Stimulated activated effector memory CD8-positive, alpha-beta T cell treated with anti-CD3 and anti-CD28 coated beads, Interleukin-12 subunit alpha, Interleukin-12 subunit beta, amount 100 ng/mL, for 72 hours (primary cell): Measurements from ENCODE around the gene ZNF384.

Source experiments
- ATAC-seq: fragments of 150-1000 bp; cut with Tn5 transposase; 2 replicates; pipeline ENCODE4 v1.10.0; 2021
- DNase-seq, 2 donors: peaks; one replicate each; pipeline ENCODE4 v3.0.0; 2021 to 2022; ENCODE audit warnings: low spot score in 2 of 2
- H3K27ac Mint-ChIP-seq: one replicate; pipeline ENCODE4 v1.8.0; 2022; ENCODE audit warnings: mild to moderate bottlenecking, mixed read lengths
- H3K36me3 Mint-ChIP-seq: one replicate; pipeline ENCODE4 v1.8.0; 2022; ENCODE audit warnings: mild to moderate bottlenecking, mixed read lengths
- H3K4me1 Mint-ChIP-seq: one replicate; pipeline ENCODE4 v1.8.0; 2022; ENCODE audit warnings: mixed read lengths
- H3K4me3 Mint-ChIP-seq: one replicate; pipeline ENCODE4 v1.8.0; 2022; ENCODE audit warnings: mild to moderate bottlenecking, mixed read lengths
- H3K9me3 Mint-ChIP-seq: one replicate; pipeline ENCODE4 v1.8.0; 2022; ENCODE audit warnings: mixed read lengths

The ZNF384 gene

DNA sequence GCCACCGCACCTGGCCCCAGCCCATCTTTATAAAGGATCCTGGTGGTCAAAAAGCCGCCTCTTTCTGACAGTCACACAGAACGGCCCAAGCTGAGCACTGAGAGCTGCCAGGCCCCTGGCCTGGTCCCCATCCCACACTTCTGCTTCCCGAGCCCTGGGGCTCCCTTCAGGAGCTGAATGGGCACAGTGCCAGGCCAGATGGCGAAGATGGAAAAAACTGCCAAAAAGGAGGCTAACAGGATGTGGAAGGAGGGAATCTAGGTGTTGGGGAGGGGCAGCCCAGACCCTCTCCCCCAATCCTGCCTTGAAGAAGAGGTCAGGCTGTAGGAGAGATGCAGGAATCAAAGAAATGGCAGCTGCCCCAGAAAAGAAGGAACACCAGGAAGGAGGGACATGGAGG lies 58.4 kb downstream of the ZNF384 start:
- peak overlapping the region; percentile 86 for H3K4me3 Mint-ChIP-seq
- no peak for DNase-seq
- peak overlapping the region; percentile 96 for H3K27ac Mint-ChIP-seq
- ATAC-seq, result no peak
- H3K4me1 Mint-ChIP-seq, result peaks cover 67% of the 10 kb centered on the region
- peaks cover 49% of the 10 kb centered on the region for H3K36me3 Mint-ChIP-seq
- H3K9me3 Mint-ChIP-seq, result no peaks in the 10 kb centered on the region

DNA sequence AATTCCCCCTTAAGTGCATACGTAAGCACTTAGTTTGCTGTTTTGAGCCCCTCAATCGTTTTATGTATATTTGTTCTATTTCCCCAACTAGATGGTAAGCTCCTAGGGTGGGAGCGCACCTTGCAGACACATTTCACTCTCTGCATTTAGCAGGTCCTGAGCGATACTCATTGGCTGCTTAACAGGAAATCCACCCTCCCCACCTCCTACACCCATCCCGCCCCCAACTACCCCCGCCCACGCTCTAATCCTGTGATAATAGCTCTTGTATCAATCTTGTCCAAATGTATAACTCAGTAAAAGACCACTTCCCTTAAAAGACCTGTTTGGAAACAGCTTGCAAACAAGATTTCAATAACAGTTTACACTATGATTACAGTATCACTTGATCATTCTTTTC lies 61.6 kb downstream of the ZNF384 start:
- peak; percentile 63 for ATAC-seq
- H3K27ac Mint-ChIP-seq, result peak overlapping the region; percentile 70
- no peaks in the 10 kb centered on the region for H3K9me3 Mint-ChIP-seq
- H3K4me3 Mint-ChIP-seq, result peak overlapping the region; percentile 66
- DNase-seq, result no peak
- H3K4me1 Mint-ChIP-seq, result peaks cover 45% of the 10 kb centered on the region
- H3K36me3 Mint-ChIP-seq, result peaks cover 66% of the 10 kb centered on the region

GRCh38 chr12:6626654-6627283 lies 62.4 kb downstream of the ZNF384 start:
- peak overlapping the region; percentile 70 for H3K27ac Mint-ChIP-seq
- DNase-seq, result no peak
- ATAC-seq, result peak; percentile 64
- peak overlapping the region; percentile 66 for H3K4me3 Mint-ChIP-seq
- no peaks in the 10 kb centered on the region for H3K9me3 Mint-ChIP-seq
- peaks cover 61% of the 10 kb centered on the region for H3K36me3 Mint-ChIP-seq
- peaks cover 36% of the 10 kb centered on the region for H3K4me1 Mint-ChIP-seq

- Mint-ChIP-seq H3K27ac (no peak overlapping the region), H3K4me1 (peaks cover 9% of the 10 kb centered on the region), H3K9me3 (no peaks in the 10 kb centered on the region), H3K4me3 (peak overlapping the region; percentile 29), H3K36me3 (peaks cover 56% of the 10 kb centered on the region)
- ATAC-seq, result no peak
- DNase-seq, result no peak
Observed at GRCh38 chr12:6620885-6621274, 68.3 kb downstream of the ZNF384 start.

DNA sequence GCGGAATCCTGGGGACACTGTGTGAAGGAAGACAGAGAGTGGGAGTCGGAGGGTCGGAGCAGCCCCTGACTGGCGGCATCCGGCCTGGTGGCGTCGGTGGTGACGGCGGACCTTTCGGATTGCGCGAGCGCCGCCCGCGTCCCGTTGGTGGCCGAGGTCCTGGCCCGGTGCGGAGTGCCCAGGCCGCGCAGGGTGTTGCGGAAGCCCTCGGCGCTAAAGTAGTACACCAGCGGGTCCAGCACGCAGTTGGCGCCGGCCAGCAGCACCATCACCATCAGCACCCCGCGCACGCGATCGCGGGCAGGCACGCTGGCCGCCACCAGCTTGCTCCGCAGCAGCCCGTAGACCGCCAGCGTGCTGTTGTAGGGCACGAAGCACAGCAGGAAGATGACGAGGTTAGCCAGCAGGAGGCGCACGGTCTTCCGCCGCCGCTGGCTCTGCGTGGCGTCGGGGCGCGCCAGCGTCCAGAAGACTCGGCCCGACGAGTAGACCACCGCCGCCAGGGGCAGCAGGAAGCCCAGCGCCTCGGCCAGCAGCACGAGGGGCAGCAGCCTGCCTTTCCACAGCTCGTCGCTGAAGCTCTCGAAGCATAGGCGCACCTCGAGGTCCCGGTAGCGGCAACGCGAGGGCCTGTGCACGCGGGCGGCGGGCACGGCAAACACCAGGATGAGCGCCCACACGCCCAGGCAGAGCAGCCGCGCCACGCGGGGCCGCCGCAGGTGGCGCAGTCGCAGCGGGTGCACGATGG lies 68.9 kb downstream of the ZNF384 start:
- Mint-ChIP-seq H3K4me3 (peak overlapping the region; percentile 29), H3K27ac (no peak overlapping the region)

DNA sequence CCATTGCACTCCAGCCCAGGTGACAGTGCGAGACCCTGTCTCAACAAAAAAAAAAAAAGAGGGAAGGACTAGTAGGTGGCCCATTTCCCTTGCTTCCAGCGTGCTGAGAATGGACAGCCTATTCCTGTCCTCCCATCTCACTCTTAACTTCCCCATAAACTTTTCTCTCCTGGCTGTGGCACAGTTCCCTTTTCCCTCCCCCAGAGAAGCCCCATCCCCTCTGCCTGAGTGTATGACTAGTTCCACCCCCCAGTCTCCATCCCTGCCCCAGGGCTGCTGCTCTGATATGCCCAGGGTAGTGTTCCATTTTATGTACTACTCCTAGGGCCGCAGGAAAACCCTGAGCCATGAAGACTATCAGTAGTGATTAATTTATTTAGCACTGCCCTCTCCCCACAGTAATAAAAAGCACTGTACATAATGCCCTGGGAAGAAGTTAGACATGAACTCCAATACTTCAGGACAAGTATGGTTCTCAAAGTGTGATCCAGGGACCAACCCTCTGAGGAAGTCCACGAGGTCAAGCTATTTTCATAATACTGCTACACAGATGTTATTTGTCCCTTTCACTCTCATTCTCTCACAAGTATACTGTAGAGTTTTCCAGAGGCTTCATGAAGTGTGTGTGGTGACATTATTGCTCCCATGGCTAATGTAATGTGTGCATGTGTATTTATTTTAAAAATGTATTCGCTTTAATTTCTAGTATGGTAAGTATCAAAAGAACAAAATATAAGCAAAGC lies 70.5 kb downstream of the ZNF384 start:
- no peak for DNase-seq
- ATAC-seq, result no peak
- Mint-ChIP-seq H3K27ac (peak overlapping the region; percentile 82), H3K9me3 (no peaks in the 10 kb centered on the region), H3K4me1 (peaks cover 24% of the 10 kb centered on the region), H3K36me3 (peaks cover 47% of the 10 kb centered on the region), H3K4me3 (no peak overlapping the region)

More for the DNA sequence above, 68.9 kb downstream of the ZNF384 start:
- DNase-seq (no peak), ATAC-seq (peak; percentile 57)
- Mint-ChIP-seq H3K9me3 (no peaks in the 10 kb centered on the region), H3K36me3 (peaks cover 53% of the 10 kb centered on the region), H3K4me1 (peaks cover 12% of the 10 kb centered on the region)
